Measurements from ENCODE around the gene OSTN.

OSTN gene

DNA sequence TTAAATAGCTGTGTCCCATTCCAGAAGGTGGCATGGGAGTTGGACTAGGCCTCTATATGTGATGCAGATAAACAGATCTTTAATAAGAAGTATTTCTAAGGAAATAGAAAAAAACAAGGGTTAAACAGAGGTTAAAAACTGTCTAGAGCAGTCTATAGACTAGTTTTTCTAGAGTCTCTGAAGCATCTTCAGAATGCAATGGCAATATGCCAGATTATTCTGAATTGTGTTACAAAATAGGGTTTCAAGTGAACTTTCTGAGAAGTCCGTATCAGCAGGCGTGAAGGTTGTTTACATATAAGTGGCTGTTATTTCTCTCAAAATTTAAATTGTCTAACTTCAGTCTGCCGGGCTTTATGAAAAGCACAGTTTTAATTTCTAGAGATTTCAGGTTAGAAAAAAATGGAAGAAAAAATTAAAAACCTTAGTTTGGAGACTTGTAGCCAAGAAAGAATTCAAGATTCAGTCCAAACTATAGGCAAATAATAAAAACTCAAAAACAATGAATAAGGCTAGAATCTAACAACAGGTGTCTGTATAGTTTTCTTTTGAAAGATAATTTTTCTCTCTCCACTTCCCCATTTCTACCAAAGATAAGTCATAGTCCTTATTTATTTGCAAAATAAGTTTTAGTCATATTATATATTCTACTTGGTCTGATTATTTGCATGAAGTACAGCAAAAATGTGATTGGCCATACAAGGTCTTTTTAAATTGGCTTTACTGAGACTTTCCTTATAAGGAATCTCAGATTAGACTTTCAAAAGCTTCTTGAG is 55.2 kb downstream of the OSTN start:
- Histone ChIP-seq H2BK5ac (ENCODE audit: low read length) (no peak overlapping the region), H3K79me2 (ENCODE audit: control insufficient read depth, insufficient read depth, low read length) (no peaks in the 10 kb centered on the region), H2AK5ac (ENCODE audit: low read length) (no peak overlapping the region), H3K23ac (ENCODE audit: low read length) (no peak overlapping the region), H3K18ac (ENCODE audit: low read length) (no peak overlapping the region), H4K5ac (ENCODE audit: low read length) (no peak overlapping the region), H2BK15ac (replicated peaks; ENCODE audit: low read depth) (no peak overlapping the region), H3K56ac (ENCODE audit: low read length) (no peak overlapping the region), H3K4me3 (ENCODE audit: low read length) (no peak overlapping the region), H3K79me1 (ENCODE audit: low read length) (no peaks in the 10 kb centered on the region), H4K8ac (ENCODE audit: low read depth, low read length) (no peak overlapping the region), H3K4me2 (ENCODE audit: low read length) (no peak overlapping the region), H3K27me3 (ENCODE audit: insufficient read depth, low read length, poor library complexity) (no peaks in the 10 kb centered on the region), H3K27ac (ENCODE audit: low read depth, low read length) (no peak overlapping the region), H3K9ac (ENCODE audit: low read length) (no peak overlapping the region), H2BK120ac (ENCODE audit: low read depth, low read length) (no peak overlapping the region), H3K36me3 (ENCODE audit: control insufficient read depth, insufficient read depth, low read length) (no peaks in the 10 kb centered on the region), H3K4ac (ENCODE audit: low read depth, low read length) (no peak overlapping the region), H3K4me1 (ENCODE audit: control insufficient read depth, low read depth, low read length) (no peaks in the 10 kb centered on the region)
- no peak for DNase-seq
- no CpG with 5 or more reads among the region's 3 CpGs for WGBS (ENCODE audit: extremely low coverage, insufficient coverage, low lambda C conversion rate)

DNA sequence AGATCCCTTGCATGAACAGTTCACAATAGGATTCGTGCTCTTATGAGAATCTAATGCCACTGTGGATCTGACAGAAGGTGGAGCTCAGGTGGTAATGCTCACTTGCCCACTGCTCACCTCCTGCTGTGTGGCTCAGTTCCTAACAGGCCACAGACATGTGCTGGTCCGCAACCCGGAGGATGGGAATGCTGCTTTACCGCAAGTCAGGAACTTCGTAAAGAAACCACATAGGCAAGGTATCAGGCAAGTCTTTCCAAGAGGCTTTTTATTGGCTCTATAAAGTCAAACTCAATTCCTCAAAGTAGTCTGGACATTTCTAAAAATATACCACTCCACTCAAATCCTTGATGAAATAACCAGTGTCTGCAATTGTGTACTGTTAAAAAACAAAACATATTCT is 56.1 kb downstream of the OSTN start:
- no peaks in the 10 kb centered on the region for H3K27me3 ChIP-seq (ENCODE audit: insufficient read depth, low read length, poor library complexity)
- no peaks in the 10 kb centered on the region for H3K79me2 ChIP-seq (ENCODE audit: control insufficient read depth, insufficient read depth, low read length)
- H3K4me2 ChIP-seq (ENCODE audit: low read length): no peak overlapping the region
- no peak for DNase-seq
- no peak overlapping the region for H4K5ac ChIP-seq (ENCODE audit: low read length)
- no peak overlapping the region for H3K23ac ChIP-seq (ENCODE audit: low read length)
- H3K27ac ChIP-seq (ENCODE audit: low read depth, low read length): no peak overlapping the region
- H3K36me3 ChIP-seq (ENCODE audit: control insufficient read depth, insufficient read depth, low read length): no peaks in the 10 kb centered on the region
- H2BK5ac ChIP-seq (ENCODE audit: low read length): no peak overlapping the region
- H3K9ac ChIP-seq (ENCODE audit: low read length): no peak overlapping the region
- no CpG with 5 or more reads among the region's 5 CpGs for WGBS (ENCODE audit: extremely low coverage, insufficient coverage, low lambda C conversion rate)
- no peak overlapping the region for H3K56ac ChIP-seq (ENCODE audit: low read length)
- no peak overlapping the region for H3K18ac ChIP-seq (ENCODE audit: low read length)
- no peak overlapping the region for H2BK15ac ChIP-seq (replicated peaks; ENCODE audit: low read depth)
- no peak overlapping the region for H2AK5ac ChIP-seq (ENCODE audit: low read length)
- no peaks in the 10 kb centered on the region for H3K79me1 ChIP-seq (ENCODE audit: low read length)
- no peak overlapping the region for H3K4me3 ChIP-seq (ENCODE audit: low read length)
- no peaks in the 10 kb centered on the region for H3K4me1 ChIP-seq (ENCODE audit: control insufficient read depth, low read depth, low read length)
- no peak overlapping the region for H3K4ac ChIP-seq (ENCODE audit: low read depth, low read length)
- H2BK120ac ChIP-seq (ENCODE audit: low read depth, low read length): no peak overlapping the region
- no peak overlapping the region for H4K8ac ChIP-seq (ENCODE audit: low read depth, low read length)

DNA sequence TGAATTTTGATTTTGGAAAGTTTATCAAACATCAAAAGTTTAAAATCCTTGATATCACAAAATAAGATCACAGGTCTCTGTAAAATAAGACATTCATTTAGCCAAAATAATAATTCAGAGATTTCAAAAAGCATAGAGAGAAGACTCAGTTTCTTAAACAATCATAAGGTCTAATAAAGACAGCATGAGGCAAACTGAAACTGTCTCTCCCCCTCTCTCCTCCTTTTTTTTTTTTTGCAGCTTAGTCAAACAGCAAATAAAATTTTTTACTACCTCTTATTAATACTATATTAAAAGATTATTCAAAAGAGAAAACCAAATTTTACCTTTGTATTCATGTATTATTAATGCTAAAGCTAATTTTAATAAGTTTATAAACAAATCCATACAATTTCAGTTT is 57.4 kb downstream of the OSTN start:
- DNase-seq: no peak
- Histone ChIP-seq H2AK5ac (ENCODE audit: low read length) (no peak overlapping the region), H3K27me3 (ENCODE audit: insufficient read depth, low read length, poor library complexity) (no peaks in the 10 kb centered on the region), H4K5ac (ENCODE audit: low read length) (no peak overlapping the region), H3K23ac (ENCODE audit: low read length) (no peak overlapping the region), H3K79me1 (ENCODE audit: low read length) (no peaks in the 10 kb centered on the region), H3K9ac (ENCODE audit: low read length) (no peak overlapping the region), H3K56ac (ENCODE audit: low read length) (no peak overlapping the region), H3K36me3 (ENCODE audit: control insufficient read depth, insufficient read depth, low read length) (no peaks in the 10 kb centered on the region), H3K4me3 (ENCODE audit: low read length) (no peak overlapping the region), H2BK120ac (ENCODE audit: low read depth, low read length) (no peak overlapping the region), H3K4ac (ENCODE audit: low read depth, low read length) (no peak overlapping the region), H3K4me2 (ENCODE audit: low read length) (no peak overlapping the region), H2BK5ac (ENCODE audit: low read length) (no peak overlapping the region), H3K4me1 (ENCODE audit: control insufficient read depth, low read depth, low read length) (no peaks in the 10 kb centered on the region), H2BK15ac (replicated peaks; ENCODE audit: low read depth) (no peak overlapping the region), H4K8ac (ENCODE audit: low read depth, low read length) (no peak overlapping the region), H3K79me2 (ENCODE audit: control insufficient read depth, insufficient read depth, low read length) (no peaks in the 10 kb centered on the region), H3K27ac (ENCODE audit: low read depth, low read length) (no peak overlapping the region), H3K18ac (ENCODE audit: low read length) (no peak overlapping the region)

GRCh38 chr3:191257286-191257685 is 58.2 kb downstream of the OSTN start:
- Histone ChIP-seq H2AK5ac (ENCODE audit: low read length) (no peak overlapping the region), H3K4me3 (ENCODE audit: low read length) (no peak overlapping the region), H3K56ac (ENCODE audit: low read length) (no peak overlapping the region), H3K36me3 (ENCODE audit: control insufficient read depth, insufficient read depth, low read length) (no peaks in the 10 kb centered on the region), H3K18ac (ENCODE audit: low read length) (no peak overlapping the region), H3K27me3 (ENCODE audit: insufficient read depth, low read length, poor library complexity) (no peaks in the 10 kb centered on the region), H2BK15ac (replicated peaks; ENCODE audit: low read depth) (no peak overlapping the region), H2BK5ac (ENCODE audit: low read length) (no peak overlapping the region), H3K27ac (ENCODE audit: low read depth, low read length) (no peak overlapping the region), H3K4me1 (ENCODE audit: control insufficient read depth, low read depth, low read length) (no peaks in the 10 kb centered on the region), H4K8ac (ENCODE audit: low read depth, low read length) (no peak overlapping the region), H3K4me2 (ENCODE audit: low read length) (no peak overlapping the region), H3K4ac (ENCODE audit: low read depth, low read length) (no peak overlapping the region), H3K79me1 (ENCODE audit: low read length) (no peaks in the 10 kb centered on the region), H3K79me2 (ENCODE audit: control insufficient read depth, insufficient read depth, low read length) (no peaks in the 10 kb centered on the region), H3K9ac (ENCODE audit: low read length) (no peak overlapping the region), H4K5ac (ENCODE audit: low read length) (no peak overlapping the region), H2BK120ac (ENCODE audit: low read depth, low read length) (no peak overlapping the region), H3K23ac (ENCODE audit: low read length) (no peak overlapping the region)
- peak; percentile 60 for DNase-seq
- WGBS (ENCODE audit: extremely low coverage, insufficient coverage, low lambda C conversion rate): no CpG with 5 or more reads among the region's 2 CpGs

GRCh38 chr3:191259486-191259885 is 60.4 kb downstream of the OSTN start:
- no peak for DNase-seq
- Histone ChIP-seq H3K4me1 (ENCODE audit: control insufficient read depth, low read depth, low read length) (no peaks in the 10 kb centered on the region), H3K4ac (ENCODE audit: low read depth, low read length) (no peak overlapping the region), H2BK120ac (ENCODE audit: low read depth, low read length) (no peak overlapping the region), H2BK15ac (replicated peaks; ENCODE audit: low read depth) (no peak overlapping the region), H2BK5ac (ENCODE audit: low read length) (no peak overlapping the region), H3K56ac (ENCODE audit: low read length) (no peak overlapping the region), H2AK5ac (ENCODE audit: low read length) (no peak overlapping the region), H3K79me1 (ENCODE audit: low read length) (no peaks in the 10 kb centered on the region), H3K18ac (ENCODE audit: low read length) (no peak overlapping the region), H3K4me3 (ENCODE audit: low read length) (no peak overlapping the region), H3K27me3 (ENCODE audit: insufficient read depth, low read length, poor library complexity) (no peaks in the 10 kb centered on the region), H4K5ac (ENCODE audit: low read length) (no peak overlapping the region), H3K27ac (ENCODE audit: low read depth, low read length) (no peak overlapping the region), H3K36me3 (ENCODE audit: control insufficient read depth, insufficient read depth, low read length) (no peaks in the 10 kb centered on the region), H3K79me2 (ENCODE audit: control insufficient read depth, insufficient read depth, low read length) (no peaks in the 10 kb centered on the region), H3K9ac (ENCODE audit: low read length) (no peak overlapping the region), H3K23ac (ENCODE audit: low read length) (no peak overlapping the region), H3K4me2 (ENCODE audit: low read length) (no peak overlapping the region), H4K8ac (ENCODE audit: low read depth, low read length) (no peak overlapping the region)
- no CpG with 5 or more reads among the region's 1 CpG for WGBS (ENCODE audit: extremely low coverage, insufficient coverage, low lambda C conversion rate)
